ENCODE data around the gene HOXD3. TPM values are rescaled to one million over a fixed set of nuclear protein-coding genes. Genes with fewer than 3 reads are reported as not detected.
A peak's percentile ranks its signal among the peaks of the same experiment; 100 is the strongest.

HOXD3 gene
- not detected for total RNA-seq

GRCh38 chr2:176156807-176157498, at the start of gene HOXD3:
Gene HOXD3, plus strand, starts transcription at chr2:176157307. Its CDS starts 11,808 bp downstream, at chr2:176169115.
- H3K4me1 Mint-ChIP-seq (ENCODE audit: low read depth), result peaks cover 12% of the 10 kb centered on the region
- H3K4me3 Mint-ChIP-seq, result peak within 1 kb of the TSS; percentile 10
- intact Hi-C loops (cut with micrococcal nuclease), result no loop called here
- no peaks in the 10 kb centered on the region for H3K9me3 Mint-ChIP-seq
- H3K36me3 Mint-ChIP-seq, result peaks cover 4% of the 10 kb centered on the region
- peaks cover 64% of the 10 kb centered on the region for H3K27me3 Mint-ChIP-seq
- ChIA-PET POLR2A (no interaction called here), CTCF (no interaction called here)
- peak within 1 kb of the TSS; percentile 38 for H3K27ac Mint-ChIP-seq
- DNase-seq, result no peak

GRCh38 chr2:176107731-176108181, 49.4 kb upstream of the HOXD3 start:
- no peak for DNase-seq
- Mint-ChIP-seq H3K27ac (no peak overlapping the region), H3K27me3 (peaks cover 80% of the 10 kb centered on the region), H3K36me3 (peaks cover 5% of the 10 kb centered on the region), H3K9me3 (no peaks in the 10 kb centered on the region), H3K4me1 (ENCODE audit: low read depth) (peaks cover 30% of the 10 kb centered on the region), H3K4me3 (no peak overlapping the region)
- intact Hi-C loops (cut with micrococcal nuclease), result no loop called here
- ChIA-PET CTCF (no interaction called here), POLR2A (no interaction called here)

GRCh38 chr2:176109192-176109901, 47.8 kb upstream of the HOXD3 start:
- ChIA-PET POLR2A (no interaction called here), CTCF (interaction anchor here (1.6 to 1.8 kb wide), 3 partner anchors 11 to 346 kb away, joined by 7 to 8 read pairs (median 7); no protein-coding TSS in a partner anchor)
- H3K27me3 Mint-ChIP-seq, result peaks cover 84% of the 10 kb centered on the region
- H3K27ac Mint-ChIP-seq, result no peak overlapping the region
- H3K9me3 Mint-ChIP-seq, result no peaks in the 10 kb centered on the region
- DNase-seq, result no peak
- intact Hi-C loops (cut with micrococcal nuclease), result no loop called here
- H3K4me3 Mint-ChIP-seq, result no peak overlapping the region
- peaks cover 5% of the 10 kb centered on the region for H3K36me3 Mint-ChIP-seq
- peaks cover 26% of the 10 kb centered on the region for H3K4me1 Mint-ChIP-seq (ENCODE audit: low read depth)

GRCh38 chr2:176109946-176110345, 47.2 kb upstream of the HOXD3 start:
- Mint-ChIP-seq H3K9me3 (no peaks in the 10 kb centered on the region), H3K27ac (no peak overlapping the region), H3K4me1 (ENCODE audit: low read depth) (peaks cover 23% of the 10 kb centered on the region), H3K36me3 (peaks cover 5% of the 10 kb centered on the region), H3K4me3 (no peak overlapping the region), H3K27me3 (peaks cover 84% of the 10 kb centered on the region)
- POLR2A ChIA-PET, result no interaction called here
- CTCF ChIA-PET, result interaction anchor here (0.8 to 1.9 kb wide), 6 partner anchors 10 to 542 kb away, joined by 3 to 8 read pairs (median 7); no protein-coding TSS in a partner anchor
- intact Hi-C loops (cut with micrococcal nuclease), result loop anchor here (2.0 to 5.0 kb wide), 2 partner anchors 25 to 52 kb away; no protein-coding TSS in a partner anchor
- no peak for DNase-seq

- H3K36me3 Mint-ChIP-seq, result peaks cover 5% of the 10 kb centered on the region
- peaks cover 18% of the 10 kb centered on the region for H3K4me1 Mint-ChIP-seq (ENCODE audit: low read depth)
- intact Hi-C loops (cut with micrococcal nuclease), result loop anchor here (2.0 to 5.0 kb wide), 2 partner anchors 26 to 52 kb away; no protein-coding TSS in a partner anchor
- H3K9me3 Mint-ChIP-seq, result no peaks in the 10 kb centered on the region
- ChIA-PET CTCF (interaction anchor here (0.8 to 1.9 kb wide), 9 partner anchors 8 to 1037 kb away, joined by 3 to 13 read pairs (median 7); no protein-coding TSS in a partner anchor), POLR2A (no interaction called here)
- peaks cover 81% of the 10 kb centered on the region for H3K27me3 Mint-ChIP-seq
- peak overlapping the region; percentile 8 for H3K4me3 Mint-ChIP-seq
- no peak overlapping the region for H3K27ac Mint-ChIP-seq
- no peak for DNase-seq
Measured at GRCh38 chr2:176110415-176111308, 46.4 kb upstream of the HOXD3 start.

- Mint-ChIP-seq H3K4me1 (ENCODE audit: low read depth) (peaks cover 13% of the 10 kb centered on the region), H3K27me3 (peaks cover 80% of the 10 kb centered on the region), H3K9me3 (no peaks in the 10 kb centered on the region), H3K27ac (no peak overlapping the region), H3K4me3 (peak overlapping the region; percentile 8), H3K36me3 (peaks cover 5% of the 10 kb centered on the region)
- DNase-seq, result peak; percentile 49
- ChIA-PET CTCF (interaction anchor here (1.0 to 1.9 kb wide), 7 partner anchors 8 to 541 kb away, joined by 3 to 13 read pairs (median 7); no protein-coding TSS in a partner anchor), POLR2A (no interaction called here)
- intact Hi-C loops (cut with micrococcal nuclease), result loop anchor here (2.0 to 5.0 kb wide), 2 partner anchors 26 to 51 kb away; no protein-coding TSS in a partner anchor
Measured at GRCh38 chr2:176111309-176111663, 45.8 kb upstream of the HOXD3 start.

- CTCF ChIA-PET, result interaction anchor here (1.6 to 1.9 kb wide), 2 partner anchors 15 to 20 kb away, joined by 8 to 13 read pairs; no protein-coding TSS in a partner anchor
- H3K27me3 Mint-ChIP-seq, result peaks cover 84% of the 10 kb centered on the region
- H3K9me3 Mint-ChIP-seq, result no peaks in the 10 kb centered on the region
- POLR2A ChIA-PET, result no interaction called here
- no peak overlapping the region for H3K27ac Mint-ChIP-seq
- H3K36me3 Mint-ChIP-seq, result peaks cover 10% of the 10 kb centered on the region
- no peak overlapping the region for H3K4me3 Mint-ChIP-seq
- intact Hi-C loops (cut with micrococcal nuclease), result loop anchor here (2.0 to 5.0 kb wide), 2 partner anchors 27 to 50 kb away; no protein-coding TSS in a partner anchor
- H3K4me1 Mint-ChIP-seq (ENCODE audit: low read depth), result peaks cover 10% of the 10 kb centered on the region
- DNase-seq, result no peak
Measured at GRCh38 chr2:176111846-176112374, 45.2 kb upstream of the HOXD3 start.

GRCh38 chr2:176112375-176113302, 44.5 kb upstream of the HOXD3 start:
- H3K27me3 Mint-ChIP-seq, result peaks cover 84% of the 10 kb centered on the region
- no peak overlapping the region for H3K27ac Mint-ChIP-seq
- H3K36me3 Mint-ChIP-seq, result peaks cover 10% of the 10 kb centered on the region
- DNase-seq, result no peak
- H3K9me3 Mint-ChIP-seq, result no peaks in the 10 kb centered on the region
- ChIA-PET CTCF (interaction anchor here (0.8 kb wide), 1 partner anchor 539 kb away, joined by 5 read pairs; no protein-coding TSS in a partner anchor), POLR2A (no interaction called here)
- intact Hi-C loops (cut with micrococcal nuclease), result loop anchor here (5.0 kb wide), 1 partner anchor 50 kb away; no protein-coding TSS in a partner anchor
- peaks cover 8% of the 10 kb centered on the region for H3K4me1 Mint-ChIP-seq (ENCODE audit: low read depth)
- H3K4me3 Mint-ChIP-seq, result no peak overlapping the region

- no peak overlapping the region for H3K27ac Mint-ChIP-seq
- peaks cover 88% of the 10 kb centered on the region for H3K27me3 Mint-ChIP-seq
- no peak overlapping the region for H3K4me3 Mint-ChIP-seq
- intact Hi-C loops (cut with micrococcal nuclease), result loop anchor here (5.0 kb wide), 1 partner anchor 48 kb away; no protein-coding TSS in a partner anchor
- ChIA-PET CTCF (interaction anchor here (0.8 to 1.0 kb wide), 2 partner anchors 10 to 17 kb away, joined by 3 read pairs; no protein-coding TSS in a partner anchor), POLR2A (no interaction called here)
- H3K9me3 Mint-ChIP-seq, result no peaks in the 10 kb centered on the region
- H3K36me3 Mint-ChIP-seq, result peaks cover 11% of the 10 kb centered on the region
- peaks cover 4% of the 10 kb centered on the region for H3K4me1 Mint-ChIP-seq (ENCODE audit: low read depth)
- DNase-seq, result no peak
Measured at GRCh38 chr2:176114120-176114929, 42.8 kb upstream of the HOXD3 start.
